GM23338 (cell line): Measurements from ENCODE around the gene NCR2.

Experiments used
- TF ChIP-seq, protein P1 (sequence below), 2 experiments: fragments of 200-600 bp in 1 of 2; sonication (generic) in 1 of 2; conservative IDR thresholded peaks; 2 replicates each; pipeline versions ENCODE4 v1.5.1 to v1.6.1; 2016 to 2017; ENCODE audit warnings: antibody characterized with exemption in 2 of 2, low read depth in 2 of 2, mild to moderate bottlenecking in 2 of 2, moderate library complexity in 1 of 2
- TF ChIP-seq, protein P2 (sequence below): IDR thresholded peaks from one replicate; pipeline ENCODE4 v1.6.1; 2018; ENCODE audit warnings: antibody characterized with exemption; ENCODE audit not compliant: unreplicated experiment

DNA sequence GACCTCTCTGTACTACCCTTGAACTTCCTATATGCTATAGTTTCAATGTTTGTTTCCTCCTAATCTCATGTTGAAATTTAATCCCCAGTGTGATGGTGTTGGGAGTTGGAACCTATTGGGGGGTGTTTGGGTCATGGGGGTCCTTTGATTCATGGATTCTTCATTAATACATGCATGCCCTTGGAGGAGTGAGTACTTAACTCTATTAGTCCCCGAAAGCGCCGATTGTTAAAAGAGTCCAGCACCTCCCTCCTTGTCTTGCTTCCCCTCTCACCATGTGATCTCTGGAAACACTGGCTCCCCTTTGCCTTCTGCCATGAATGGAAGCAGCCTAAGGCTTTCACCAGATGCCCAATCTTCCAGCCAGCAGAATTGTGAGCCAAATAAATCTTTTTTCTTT is 31.7 kb downstream of the NCR2 start:
- TF ChIP-seq, protein P1, sequence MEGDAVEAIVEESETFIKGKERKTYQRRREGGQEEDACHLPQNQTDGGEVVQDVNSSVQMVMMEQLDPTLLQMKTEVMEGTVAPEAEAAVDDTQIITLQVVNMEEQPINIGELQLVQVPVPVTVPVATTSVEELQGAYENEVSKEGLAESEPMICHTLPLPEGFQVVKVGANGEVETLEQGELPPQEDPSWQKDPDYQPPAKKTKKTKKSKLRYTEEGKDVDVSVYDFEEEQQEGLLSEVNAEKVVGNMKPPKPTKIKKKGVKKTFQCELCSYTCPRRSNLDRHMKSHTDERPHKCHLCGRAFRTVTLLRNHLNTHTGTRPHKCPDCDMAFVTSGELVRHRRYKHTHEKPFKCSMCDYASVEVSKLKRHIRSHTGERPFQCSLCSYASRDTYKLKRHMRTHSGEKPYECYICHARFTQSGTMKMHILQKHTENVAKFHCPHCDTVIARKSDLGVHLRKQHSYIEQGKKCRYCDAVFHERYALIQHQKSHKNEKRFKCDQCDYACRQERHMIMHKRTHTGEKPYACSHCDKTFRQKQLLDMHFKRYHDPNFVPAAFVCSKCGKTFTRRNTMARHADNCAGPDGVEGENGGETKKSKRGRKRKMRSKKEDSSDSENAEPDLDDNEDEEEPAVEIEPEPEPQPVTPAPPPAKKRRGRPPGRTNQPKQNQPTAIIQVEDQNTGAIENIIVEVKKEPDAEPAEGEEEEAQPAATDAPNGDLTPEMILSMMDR (conservative IDR thresholded peaks at IDR 0.05; ENCODE audit: low read depth in 2 of 2), result no peak
- TF ChIP-seq, protein P2, sequence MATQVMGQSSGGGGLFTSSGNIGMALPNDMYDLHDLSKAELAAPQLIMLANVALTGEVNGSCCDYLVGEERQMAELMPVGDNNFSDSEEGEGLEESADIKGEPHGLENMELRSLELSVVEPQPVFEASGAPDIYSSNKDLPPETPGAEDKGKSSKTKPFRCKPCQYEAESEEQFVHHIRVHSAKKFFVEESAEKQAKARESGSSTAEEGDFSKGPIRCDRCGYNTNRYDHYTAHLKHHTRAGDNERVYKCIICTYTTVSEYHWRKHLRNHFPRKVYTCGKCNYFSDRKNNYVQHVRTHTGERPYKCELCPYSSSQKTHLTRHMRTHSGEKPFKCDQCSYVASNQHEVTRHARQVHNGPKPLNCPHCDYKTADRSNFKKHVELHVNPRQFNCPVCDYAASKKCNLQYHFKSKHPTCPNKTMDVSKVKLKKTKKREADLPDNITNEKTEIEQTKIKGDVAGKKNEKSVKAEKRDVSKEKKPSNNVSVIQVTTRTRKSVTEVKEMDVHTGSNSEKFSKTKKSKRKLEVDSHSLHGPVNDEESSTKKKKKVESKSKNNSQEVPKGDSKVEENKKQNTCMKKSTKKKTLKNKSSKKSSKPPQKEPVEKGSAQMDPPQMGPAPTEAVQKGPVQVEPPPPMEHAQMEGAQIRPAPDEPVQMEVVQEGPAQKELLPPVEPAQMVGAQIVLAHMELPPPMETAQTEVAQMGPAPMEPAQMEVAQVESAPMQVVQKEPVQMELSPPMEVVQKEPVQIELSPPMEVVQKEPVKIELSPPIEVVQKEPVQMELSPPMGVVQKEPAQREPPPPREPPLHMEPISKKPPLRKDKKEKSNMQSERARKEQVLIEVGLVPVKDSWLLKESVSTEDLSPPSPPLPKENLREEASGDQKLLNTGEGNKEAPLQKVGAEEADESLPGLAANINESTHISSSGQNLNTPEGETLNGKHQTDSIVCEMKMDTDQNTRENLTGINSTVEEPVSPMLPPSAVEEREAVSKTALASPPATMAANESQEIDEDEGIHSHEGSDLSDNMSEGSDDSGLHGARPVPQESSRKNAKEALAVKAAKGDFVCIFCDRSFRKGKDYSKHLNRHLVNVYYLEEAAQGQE, result no peak
